ENCODE results near the gene RYR2.

- TF ChIP-seq POLR2A (IDR thresholded peaks at IDR 0.05), result no peak
- TF ChIP-seq, protein P1, sequence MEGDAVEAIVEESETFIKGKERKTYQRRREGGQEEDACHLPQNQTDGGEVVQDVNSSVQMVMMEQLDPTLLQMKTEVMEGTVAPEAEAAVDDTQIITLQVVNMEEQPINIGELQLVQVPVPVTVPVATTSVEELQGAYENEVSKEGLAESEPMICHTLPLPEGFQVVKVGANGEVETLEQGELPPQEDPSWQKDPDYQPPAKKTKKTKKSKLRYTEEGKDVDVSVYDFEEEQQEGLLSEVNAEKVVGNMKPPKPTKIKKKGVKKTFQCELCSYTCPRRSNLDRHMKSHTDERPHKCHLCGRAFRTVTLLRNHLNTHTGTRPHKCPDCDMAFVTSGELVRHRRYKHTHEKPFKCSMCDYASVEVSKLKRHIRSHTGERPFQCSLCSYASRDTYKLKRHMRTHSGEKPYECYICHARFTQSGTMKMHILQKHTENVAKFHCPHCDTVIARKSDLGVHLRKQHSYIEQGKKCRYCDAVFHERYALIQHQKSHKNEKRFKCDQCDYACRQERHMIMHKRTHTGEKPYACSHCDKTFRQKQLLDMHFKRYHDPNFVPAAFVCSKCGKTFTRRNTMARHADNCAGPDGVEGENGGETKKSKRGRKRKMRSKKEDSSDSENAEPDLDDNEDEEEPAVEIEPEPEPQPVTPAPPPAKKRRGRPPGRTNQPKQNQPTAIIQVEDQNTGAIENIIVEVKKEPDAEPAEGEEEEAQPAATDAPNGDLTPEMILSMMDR (IDR thresholded peaks at IDR 0.05), result no peak
Observed at GRCh38 chr1:237327061-237327460, 285.1 kb downstream of the RYR2 start.

All from esophagus squamous epithelium (tissue), 4 donors.